LNCAP (cell line): ENCODE data around the gene ARHGAP15.

Source experiments
- TF ChIP-seq, protein P1 (sequence below): fragments of 450-650 bp; IDR thresholded peaks from 2 replicates; pipeline ENCODE4 v1.5.1; 2017; ENCODE audit warnings: mild to moderate bottlenecking

The ARHGAP15 gene

DNA sequence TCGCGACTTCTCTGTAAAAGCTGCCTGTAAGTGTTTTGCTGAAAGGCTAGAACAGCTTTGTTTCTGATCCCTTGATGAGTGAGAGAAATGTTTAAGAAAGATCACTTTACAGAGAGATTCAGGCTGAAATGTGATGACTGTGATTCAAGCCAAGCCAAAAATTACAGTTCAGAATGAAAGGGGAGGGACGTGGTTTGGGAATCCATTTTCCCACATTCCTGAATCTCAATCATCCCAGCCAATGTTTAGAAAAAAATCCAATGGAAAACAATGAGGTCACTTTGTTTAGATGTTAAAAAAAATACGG, 416.7 kb downstream of the ARHGAP15 start:
- TF ChIP-seq, protein P1, sequence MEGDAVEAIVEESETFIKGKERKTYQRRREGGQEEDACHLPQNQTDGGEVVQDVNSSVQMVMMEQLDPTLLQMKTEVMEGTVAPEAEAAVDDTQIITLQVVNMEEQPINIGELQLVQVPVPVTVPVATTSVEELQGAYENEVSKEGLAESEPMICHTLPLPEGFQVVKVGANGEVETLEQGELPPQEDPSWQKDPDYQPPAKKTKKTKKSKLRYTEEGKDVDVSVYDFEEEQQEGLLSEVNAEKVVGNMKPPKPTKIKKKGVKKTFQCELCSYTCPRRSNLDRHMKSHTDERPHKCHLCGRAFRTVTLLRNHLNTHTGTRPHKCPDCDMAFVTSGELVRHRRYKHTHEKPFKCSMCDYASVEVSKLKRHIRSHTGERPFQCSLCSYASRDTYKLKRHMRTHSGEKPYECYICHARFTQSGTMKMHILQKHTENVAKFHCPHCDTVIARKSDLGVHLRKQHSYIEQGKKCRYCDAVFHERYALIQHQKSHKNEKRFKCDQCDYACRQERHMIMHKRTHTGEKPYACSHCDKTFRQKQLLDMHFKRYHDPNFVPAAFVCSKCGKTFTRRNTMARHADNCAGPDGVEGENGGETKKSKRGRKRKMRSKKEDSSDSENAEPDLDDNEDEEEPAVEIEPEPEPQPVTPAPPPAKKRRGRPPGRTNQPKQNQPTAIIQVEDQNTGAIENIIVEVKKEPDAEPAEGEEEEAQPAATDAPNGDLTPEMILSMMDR: no peak

GRCh38 chr2:143548032-143548431, 418.8 kb downstream of the ARHGAP15 start:
- TF ChIP-seq, protein P1: no peak

- TF ChIP-seq, protein P1: no peak
These were observed 421.3 kb downstream of the ARHGAP15 start for GRCh38 chr2:143550500-143550899.

DNA sequence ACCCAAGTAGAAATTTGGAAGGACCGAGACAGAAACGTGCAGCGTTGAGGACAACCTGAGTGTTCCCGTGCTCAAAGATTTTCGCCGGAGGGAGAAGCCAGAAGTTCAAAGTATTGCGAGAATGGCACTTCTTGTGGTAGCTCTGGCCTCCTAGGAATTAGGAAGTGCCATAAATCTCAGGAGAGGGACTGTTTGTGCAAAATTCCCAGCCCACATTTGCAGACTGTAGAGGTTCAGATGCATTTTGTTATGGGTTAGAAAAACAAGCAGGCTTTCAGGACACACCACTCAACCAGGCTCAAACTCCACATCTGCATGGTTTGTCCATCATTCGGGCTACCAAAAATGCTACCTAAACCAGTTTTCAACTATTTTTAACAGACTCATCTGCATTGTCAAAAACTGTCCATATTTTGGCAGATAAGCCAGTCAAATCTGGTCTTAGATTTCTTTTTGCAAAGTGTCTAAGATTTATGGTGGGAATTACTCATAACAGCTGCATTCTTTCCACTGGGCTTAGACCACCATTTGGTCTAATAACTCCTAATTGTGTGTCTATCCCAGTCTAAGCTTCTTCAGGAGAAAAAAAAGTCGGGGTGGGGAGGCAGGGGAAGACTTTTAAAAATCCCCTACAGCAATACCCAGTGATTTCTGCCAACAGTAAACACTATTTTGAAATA, 422.9 kb downstream of the ARHGAP15 start:
- TF ChIP-seq, protein P1: no peak

DNA sequence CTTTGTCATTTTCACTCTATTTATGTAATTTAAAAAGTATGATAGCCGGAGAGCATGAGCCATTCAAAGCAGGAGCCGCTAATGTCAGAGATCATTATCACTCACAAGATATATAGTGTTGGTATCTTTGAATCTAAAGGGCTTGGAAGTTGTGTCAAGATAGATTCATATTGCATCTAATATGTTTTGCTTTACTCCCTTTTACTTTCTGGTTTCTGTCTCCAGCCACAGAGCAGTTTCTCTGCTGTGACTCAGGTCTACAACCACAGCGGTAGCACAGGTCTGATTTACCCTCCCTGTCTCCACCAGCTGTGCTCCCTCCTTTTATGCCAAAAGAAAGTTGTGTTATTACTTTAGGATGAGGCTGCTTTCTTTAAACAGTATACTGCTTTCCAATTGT, 424.0 kb downstream of the ARHGAP15 start:
- TF ChIP-seq, protein P1: no peak

DNA sequence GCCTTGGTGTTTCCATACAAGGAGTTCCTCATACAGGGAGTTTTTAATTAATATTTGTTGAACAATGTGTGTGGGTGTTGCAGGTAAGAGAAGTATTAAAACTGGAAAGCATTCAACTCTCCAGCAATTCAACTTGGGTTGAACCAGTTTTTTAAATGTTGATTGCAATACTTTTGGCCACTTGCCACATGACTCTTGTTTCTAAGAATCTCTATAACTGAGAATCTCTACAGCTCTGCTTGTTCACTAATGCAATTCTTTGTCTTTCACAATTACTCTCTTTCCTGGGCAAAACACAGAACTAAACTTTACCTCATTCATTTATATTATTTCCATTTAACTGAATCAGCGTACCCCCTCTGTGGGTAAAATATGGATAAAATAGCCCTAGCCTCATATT, 429.4 kb downstream of the ARHGAP15 start:
- TF ChIP-seq, protein P1: no peak

DNA sequence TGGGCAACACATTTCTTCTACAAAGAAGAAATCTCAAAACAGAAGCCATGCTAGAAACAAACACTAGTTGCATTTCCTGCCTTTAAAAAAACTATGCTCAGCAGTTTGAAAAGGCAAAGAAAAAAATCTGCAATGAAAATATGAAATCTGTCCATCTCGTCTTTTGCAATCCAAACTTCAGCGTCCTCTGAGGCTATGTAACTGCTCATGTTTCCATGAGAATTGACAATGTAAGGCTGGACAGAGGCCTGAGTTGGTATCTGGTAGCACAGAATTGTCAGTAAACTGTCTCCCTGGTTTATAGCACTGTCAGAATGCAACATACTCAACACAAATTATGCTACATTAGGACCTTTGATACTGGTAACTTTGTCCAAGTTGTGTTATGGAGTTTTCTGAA, 429.9 kb downstream of the ARHGAP15 start:
- TF ChIP-seq, protein P1: no peak

- TF ChIP-seq, protein P1: no peak
These were observed 431.5 kb downstream of the ARHGAP15 start for GRCh38 chr2:143560724-143561123.
